ENCODE measurements around the gene P2RX3.
"Not testable (repeated sequence)": the region's sequence is repeated elsewhere in the genome, so short reads cannot be mapped to it uniquely, and the experiment has no call there.

The P2RX3 gene

GRCh38 chr11:57354699-57355098, 16.5 kb downstream of the P2RX3 start:
- DNase-seq: no peak

GRCh38 chr11:57356268-57356667, 18.1 kb downstream of the P2RX3 start:
- no peak for DNase-seq

GRCh38 chr11:57357310-57357709, 19.2 kb downstream of the P2RX3 start:
- no peak for DNase-seq

GRCh38 chr11:57357856-57358255, 19.7 kb downstream of the P2RX3 start:
- no peak for DNase-seq

GRCh38 chr11:57358543-57358961, 20.4 kb downstream of the P2RX3 start:
- DNase-seq: no peak

- no peak for DNase-seq
Observed at GRCh38 chr11:57358991-57359390, 20.8 kb downstream of the P2RX3 start.

GRCh38 chr11:57359396-57359795, 21.2 kb downstream of the P2RX3 start:
- no peak for DNase-seq

- no peak for DNase-seq
Observed at GRCh38 chr11:57359896-57360690, 21.9 kb downstream of the P2RX3 start.

- DNase-seq: no peak
Observed at GRCh38 chr11:57360991-57361390, 22.8 kb downstream of the P2RX3 start.

- DNase-seq: not testable (repeated sequence)
Observed at GRCh38 chr11:57361420-57361819, 23.3 kb downstream of the P2RX3 start.

- DNase-seq: no peak
Observed at GRCh38 chr11:57361926-57362325, 23.8 kb downstream of the P2RX3 start.

GRCh38 chr11:57363131-57364080, 25.3 kb downstream of the P2RX3 start:
- no peak for DNase-seq

- no peak for DNase-seq
Observed at GRCh38 chr11:57364851-57365660, 26.9 kb downstream of the P2RX3 start.

- no peak for DNase-seq
Observed at GRCh38 chr11:57368106-57368844, 30.1 kb downstream of the P2RX3 start.

- DNase-seq: no peak
Observed at GRCh38 chr11:57368845-57369232, 30.7 kb downstream of the P2RX3 start.

- DNase-seq: no peak
Observed at GRCh38 chr11:57370251-57370650, 32.1 kb downstream of the P2RX3 start.

GRCh38 chr11:57370941-57371340, 32.8 kb downstream of the P2RX3 start:
- no peak for DNase-seq

- no peak for DNase-seq
Observed at GRCh38 chr11:57373146-57373545, 35.0 kb downstream of the P2RX3 start.

- DNase-seq: no peak
Observed at GRCh38 chr11:57374966-57375365, 36.8 kb downstream of the P2RX3 start.

- no peak for DNase-seq
Observed at GRCh38 chr11:57375490-57375889, 37.3 kb downstream of the P2RX3 start.

GRCh38 chr11:57376095-57377090, 38.2 kb downstream of the P2RX3 start:
- no peak for DNase-seq

Measured in CD4-positive, alpha-beta T cell treated with Interleukin-12 subunit alpha and Interleukin-12 subunit beta, for 1 hour (primary cell).